K562 (cell line): ENCODE data around the gene TNNT2. TPM values are rescaled to one million over a fixed set of nuclear protein-coding genes. Genes with fewer than 3 reads are reported as not detected.

ENCODE experiments used
- ATAC-seq: fragments of 200-7000 bp; cut with Tn5 transposase; 3 replicates; pipeline ENCODE4 v1.9.1; 2020; ENCODE audit warnings: moderate library complexity
- BruUV-seq: library from RNA; stranded (reverse); fragments of 400-500 nt; replicated peaks from 2 replicates; lab custom pipeline; 2021; lab: Mats Ljungman, UMichigan
- CTCF ChIA-PET: fragments of 300-600 bp; formaldehyde crosslinking; extraction: SDS; loops from one replicate; lab custom pipeline; 2021; ENCODE audit warnings: low intra/inter-chr PET ratio; lab: Yijun Ruan, JAX
- POLR2A ChIA-PET: fragments of 300-600, 350-650 bp; sonication (Branson Sonifier 250); formaldehyde crosslinking; extraction: SDS; loops from one replicate; lab custom pipeline; 2021; ENCODE audit warnings: antibody characterized with exemption, inconsistent platforms; lab: Yijun Ruan, JAX
- DNase-seq, 4 experiments: peaks; one replicate each; pipeline versions ENCODE4 v3.0.0 to v3.0.0-alpha.2; 2011 to 2018; ENCODE audit warnings: low spot score in 3 of 4, mixed read lengths in 3 of 4; ENCODE audit errors: extremely low read depth in 1 of 4
- FAIRE-seq: peaks from 2 replicates; lab custom pipeline; 2011; peaks lifted over from hg19 to GRCh38; lab: Jason Lieb, UNC
- H2AFZ ChIP-seq: 2 replicates; pipeline ENCODE4 v1.6.0; 2011; ENCODE audit warnings: low read depth, low read length, control low read depth, inconsistent platforms
- H3K27ac ChIP-seq: fragments of 200-600 bp; 3 replicates; pipeline ENCODE4 v1.8.0; 2011; ENCODE audit warnings: low read depth, mild to moderate bottlenecking, control low read depth, inconsistent platforms, low read length, moderate library complexity, mixed read lengths; ENCODE audit errors: extremely low read depth
- H3K27me3 ChIP-seq, 2 experiments: fragments of 300-600 bp in 1 of 2; 2 replicates in 1 of 2; 3 replicates in 1 of 2; pipeline versions ENCODE4 v1.6.0 to v1.8.0; 2011; ENCODE audit warnings: inconsistent platforms in 2 of 2, low read length in 2 of 2, mild to moderate bottlenecking in 1 of 2, mixed read lengths in 1 of 2, moderate library complexity in 1 of 2; ENCODE audit not compliant: control insufficient read depth in 2 of 2, insufficient read depth in 2 of 2
- H3K36me3 ChIP-seq: fragments of 300-600 bp; 3 replicates; pipeline ENCODE4 v1.8.0; 2011; ENCODE audit warnings: mild to moderate bottlenecking, low read length, inconsistent platforms; ENCODE audit not compliant: control insufficient read depth, insufficient read depth
- H3K4me1 ChIP-seq, 2 experiments: fragments of 200-600 bp in 1 of 2; replicated peaks in 1 of 2; 2 replicates in 1 of 2; 3 replicates in 1 of 2; pipeline versions ENCODE4 v1.5.1 to v1.8.0; 2011; ENCODE audit warnings: inconsistent platforms in 2 of 2, low read length in 2 of 2, mild to moderate bottlenecking in 1 of 2, mixed read lengths in 1 of 2, moderate library complexity in 1 of 2; ENCODE audit not compliant: control insufficient read depth in 2 of 2, insufficient read depth in 2 of 2
- H3K4me2 ChIP-seq: 2 replicates; pipeline ENCODE4 v1.6.1; 2011; ENCODE audit warnings: low read length, control low read depth, inconsistent platforms, mixed read lengths; ENCODE audit not compliant: insufficient read depth
- H3K4me3 ChIP-seq: fragments of 200-600 bp; sonication (generic), shearing (Covaris generic); 2 replicates; pipeline ENCODE4 v1.5.1; 2016; ENCODE audit warnings: control low read depth, inconsistent platforms
- H3K79me2 ChIP-seq: fragments of 200-600 bp; 3 replicates; pipeline ENCODE4 v1.8.0; 2011; ENCODE audit warnings: low read length, inconsistent platforms; ENCODE audit not compliant: control insufficient read depth, insufficient read depth
- H3K9ac ChIP-seq, 2 experiments: 2 replicates each; pipeline versions ENCODE4 v1.6.0 to v1.6.1; 2011; ENCODE audit warnings: low read depth in 2 of 2, low read length in 2 of 2, control low read depth in 1 of 2, inconsistent platforms in 1 of 2, mild to moderate bottlenecking in 1 of 2, mixed read lengths in 1 of 2; ENCODE audit not compliant: insufficient read depth in 1 of 2
- H3K9me1 ChIP-seq: one replicate; pipeline ENCODE4 v1.6.0; 2011; ENCODE audit warnings: inconsistent platforms, mild to moderate bottlenecking, low read length, moderate library complexity; ENCODE audit not compliant: control insufficient read depth, insufficient read depth
- H3K9me3 ChIP-seq: replicated peaks from 2 replicates; pipeline ENCODE4 v1.5.1; 2011; ENCODE audit warnings: low read depth, low read length, inconsistent platforms; ENCODE audit not compliant: control insufficient read depth, insufficient read depth
- H4K20me1 ChIP-seq: replicated peaks from 2 replicates; pipeline ENCODE4 v1.6.1; 2011; ENCODE audit warnings: low read length, inconsistent platforms, mixed read lengths; ENCODE audit not compliant: control insufficient read depth, insufficient read depth
- MEF2A ChIP-seq: IDR thresholded peaks from 2 replicates; pipeline ENCODE4 v1.6.1; 2011; ENCODE audit warnings: low read depth, mild to moderate bottlenecking, low read length, moderate library complexity; ENCODE audit not compliant: control insufficient read depth
- NCOA2 ChIP-seq, 2 experiments: fragments of 450-650 bp; IDR thresholded peaks; 2 replicates each; pipeline ENCODE4 v1.6.1; 2018; ENCODE audit warnings: mild to moderate bottlenecking in 2 of 2, moderate library complexity in 1 of 2; ENCODE audit not compliant: partially characterized antibody in 2 of 2
- NFRKB ChIP-seq: fragments of 450-650 bp; IDR thresholded peaks from 2 replicates; pipeline ENCODE4 v1.6.1; 2016; ENCODE audit warnings: low read depth
- SIX5 ChIP-seq, 2 experiments: IDR thresholded peaks; 2 replicates each; pipeline ENCODE4 v1.6.1; 2011; ENCODE audit warnings: low read length in 2 of 2, borderline replicate concordance in 1 of 2, low read depth in 1 of 2, mild to moderate bottlenecking in 1 of 2, moderate library complexity in 1 of 2; ENCODE audit not compliant: insufficient read depth in 1 of 2
- THRB ChIP-seq: fragments of 450-650 bp; formaldehyde crosslinking; conservative IDR thresholded peaks from 2 replicates; pipeline ENCODE4 v1.4.0; 2022; ENCODE audit warnings: mild to moderate bottlenecking, missing genetic modification characterization
- ZNF165 ChIP-seq: fragments of 250-450 bp; sonication (Bioruptor Pico); IDR thresholded peaks from 2 replicates; pipeline ENCODE4 v1.4.0; 2020; ENCODE audit warnings: borderline replicate concordance
- ZSCAN29 ChIP-seq: fragments of 450-650 bp; IDR thresholded peaks from 2 replicates; pipeline ENCODE4 v1.6.1; 2017
- WGBS: fragments of 100-300 bp; shearing (Covaris generic); methylation state at CpG from one replicate; pipeline ENCODE4 v1.1.6; 2016; ENCODE audit warnings: low coverage, mixed read lengths; ENCODE audit not compliant: insufficient coverage; ENCODE audit errors: missing lambda C conversion rate; 5-methylcytosine and 5-hydroxymethylcytosine counted together
- in situ Hi-C: fragments of 300-500 bp; cut with MboI; formaldehyde crosslinking; loops from 4 replicates; pipeline ENCODE4 v1.15.0; 2018; ENCODE audit warnings: inconsistent platforms, mixed read lengths
- intact Hi-C: fragments of 100-400 bp; cut with micrococcal nuclease; formaldehyde crosslinking; loops from 2 replicates; pipeline ENCODE4 v1.14.2; 2022
- polyA plus RNA-seq, 8 experiments: library from polyadenylated mRNA; depleted of rRNA in 4 of 8; stranded (reverse) in 5 of 8; unstranded in 3 of 8; fragments of >200 nt; fragmentation: Nextera tagmentation in 2 of 8; fragmentation: Illumina TruSeq in 1 of 8; extraction: Ambion mirVana in 2 of 8; extraction: Trizol in 1 of 8; gene quantifications; 2 replicates each; pipeline versions ENCODE4 v1.2.1 to v1.2.3, GENCODE V29; 2011 to 2014; ENCODE audit warnings: inconsistent platforms in 1 of 8, missing spikeins in 1 of 8
- total RNA-seq, 7 experiments: library from RNA; depleted of rRNA in 6 of 7; stranded (reverse); fragments of >200 nt in 6 of 7; fragmentation: Illumina TruSeq in 2 of 7; extraction: Trizol in 2 of 7; gene quantifications; 2 replicates each; pipeline versions ENCODE4 v1.2.1 to v1.2.3, GENCODE V29; 2011 to 2021; ENCODE audit warnings: low replicate concordance in 1 of 7

TNNT2 gene
- total and polyA plus RNA-seq, 9 of the 15 experiments (the other 6 are each of a cell fraction or from before 2014, with no cell fraction given) = not detected

DNA sequence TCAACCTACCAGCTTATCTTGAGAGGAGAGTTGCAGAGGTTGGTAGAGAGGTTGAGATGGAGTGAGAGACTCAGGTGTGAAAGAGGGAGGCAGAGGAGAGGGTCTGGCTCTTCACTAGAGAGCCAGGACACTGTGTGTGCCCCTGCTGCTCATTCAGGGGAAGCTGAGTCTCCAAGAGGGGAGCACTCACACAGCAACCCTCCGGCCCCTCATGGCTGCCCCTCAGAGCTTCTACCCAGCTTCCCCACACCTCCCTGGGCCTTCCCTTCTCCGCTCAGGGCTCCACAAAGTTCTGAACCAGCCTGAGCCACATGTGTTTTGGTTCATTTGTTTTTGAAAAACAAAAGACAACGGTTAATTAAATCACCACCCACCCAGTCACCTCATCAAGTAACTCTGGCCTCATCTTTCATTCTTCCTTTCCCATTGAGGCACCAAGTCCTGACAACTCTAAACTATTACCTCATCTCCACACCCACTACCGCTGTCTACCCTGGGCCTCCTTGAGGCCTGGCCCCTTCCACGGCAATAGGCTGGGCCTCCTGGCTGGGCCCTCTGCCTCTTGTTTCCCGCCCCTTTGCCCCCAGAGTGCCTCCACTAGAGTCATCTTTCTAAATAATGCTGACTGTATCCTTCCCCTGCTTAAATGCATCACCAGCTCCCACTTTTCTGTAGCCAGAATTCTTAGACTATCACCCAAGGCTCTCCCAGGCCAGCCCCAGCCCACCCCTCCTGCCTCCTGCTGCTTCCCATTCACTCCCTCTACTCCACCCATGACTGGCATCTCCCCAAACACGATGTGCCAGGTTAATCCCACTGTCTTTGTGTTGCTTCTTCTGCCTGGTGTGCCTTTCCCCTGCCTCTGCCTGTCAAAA, 33.0 kb downstream of the TNNT2 start (continued):
- TF ChIP-seq MEF2A = no peak
- TF ChIP-seq NCOA2 (IDR thresholded peaks at IDR 0.05; ENCODE audit: partially characterized antibody in 2 of 2) = no peak
- TF ChIP-seq, all 486 proteins: peak for 0

DNA sequence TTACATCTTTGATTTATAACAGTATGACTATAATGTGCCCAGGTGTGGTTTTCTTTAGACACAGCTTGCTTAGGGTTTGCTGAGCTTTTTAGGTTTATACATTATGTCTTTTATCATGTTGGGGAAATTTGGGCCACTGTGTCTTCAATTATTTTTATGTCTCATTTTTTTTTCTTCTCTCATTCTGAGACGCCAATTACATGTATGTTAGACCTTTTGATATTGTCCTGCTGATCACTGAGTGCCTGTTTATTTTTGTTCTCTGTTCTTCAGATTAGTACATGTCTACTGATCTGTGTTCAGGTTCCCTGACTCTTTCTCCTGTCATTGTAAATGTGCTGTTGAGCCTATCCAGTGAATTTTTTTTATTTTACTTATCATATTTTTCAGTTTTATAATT, 36.1 kb downstream of the TNNT2 start:
- ChIA-PET POLR2A (interaction anchor here (0.6 kb wide), 1 partner anchor 120 kb away, joined by 3 read pairs; no protein-coding TSS in a partner anchor), CTCF (no interaction called here)
- intact Hi-C loops = no loop called here
- no peak overlapping the region for H3K4me2 ChIP-seq
- no peak overlapping the region for H2AFZ ChIP-seq
- ATAC-seq (no peak), DNase-seq (no peak), FAIRE-seq (no peak)
- no peak overlapping the region for H3K4me3 ChIP-seq
- 0 out of 2 replicates have a peak, but pooled peaks cover under 1% of the 10 kb centered on the region for H4K20me1 ChIP-seq
- BruUV-seq = no TSS peak
- H3K36me3 ChIP-seq = no peaks in the 10 kb centered on the region
- H3K27me3 ChIP-seq = peaks cover 2 to 40% of the 10 kb centered on the region in 2 experiments; a peak in 4 of 5 replicates
- no peaks in the 10 kb centered on the region for H3K9me1 ChIP-seq
- no peaks in the 10 kb centered on the region for H3K4me1 ChIP-seq
- no peak overlapping the region for H3K27ac ChIP-seq
- in situ Hi-C loops = no loop called here
- H3K9ac ChIP-seq = no peak overlapping the region
- no peaks in the 10 kb centered on the region for H3K9me3 ChIP-seq
- 0% methylated on average over 1 of the region's 1 CpG for WGBS
- no peaks in the 10 kb centered on the region for H3K79me2 ChIP-seq
- TF ChIP-seq NFRKB (no peak), ZNF165 (CRISPR knock-in tag) (no peak), THRB (no peak), SIX5 (IDR thresholded peaks at IDR 0.05; ENCODE audit: borderline replicate concordance in 1 of 2, insufficient read depth in 1 of 2, low read depth in 1 of 2, low read length in 2 of 2) (no peak), ZSCAN29 (no peak)
